Frontal cortex (tissue), 4 donors: ENCODE data around the gene IQCE. TPM values are rescaled to one million over a fixed set of nuclear protein-coding genes. Genes with fewer than 3 reads are reported as not detected.
"Not testable (repeated sequence)": the region's sequence is repeated elsewhere in the genome, so short reads cannot be mapped to it uniquely, and the experiment has no call there.

ENCODE experiments used
- DNase-seq, 2 donors: peaks; one replicate each; pipeline ENCODE4 v3.0.0; 2012; ENCODE audit warnings: low spot score in 2 of 2
- FAIRE-seq: peaks from 2 replicates; lab custom pipeline; 2012; peaks lifted over from hg19 to GRCh38; lab: Jason Lieb, UNC
- total RNA-seq: library from RNA; depleted of rRNA; stranded (reverse); fragments of >200 nt; gene quantifications from one replicate; pipeline ENCODE4 v1.2.3, GENCODE V29; 2014
- donor health status: control.
- donor health status: control.
- donor health status: control.

Gene IQCE
- total RNA-seq, 1 donor from 2014 or later, result 17.9 TPM

DNA sequence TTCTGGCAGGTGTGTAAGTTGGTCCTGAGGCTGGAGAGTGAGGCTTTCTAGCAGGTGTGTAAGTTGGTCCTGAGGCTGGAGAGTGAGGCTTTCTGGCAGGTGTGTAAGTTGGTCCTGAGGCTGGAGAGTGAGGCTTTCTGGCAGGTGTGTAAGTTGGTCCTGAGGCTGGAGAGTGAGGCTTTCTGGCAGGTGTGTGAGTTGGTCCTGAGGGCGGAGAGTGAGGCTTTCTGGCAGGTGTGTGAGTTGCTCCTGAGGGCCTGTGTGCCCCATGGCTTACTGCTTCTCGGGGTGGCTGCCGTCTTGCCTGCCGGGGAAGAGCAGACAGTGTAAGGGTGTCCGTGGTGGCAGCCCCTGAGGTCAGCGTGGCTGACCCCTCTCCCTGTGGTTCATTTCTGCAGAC, 50.9 kb downstream of the IQCE start:
- DNase-seq, FAIRE-seq: not testable (repeated sequence)

DNA sequence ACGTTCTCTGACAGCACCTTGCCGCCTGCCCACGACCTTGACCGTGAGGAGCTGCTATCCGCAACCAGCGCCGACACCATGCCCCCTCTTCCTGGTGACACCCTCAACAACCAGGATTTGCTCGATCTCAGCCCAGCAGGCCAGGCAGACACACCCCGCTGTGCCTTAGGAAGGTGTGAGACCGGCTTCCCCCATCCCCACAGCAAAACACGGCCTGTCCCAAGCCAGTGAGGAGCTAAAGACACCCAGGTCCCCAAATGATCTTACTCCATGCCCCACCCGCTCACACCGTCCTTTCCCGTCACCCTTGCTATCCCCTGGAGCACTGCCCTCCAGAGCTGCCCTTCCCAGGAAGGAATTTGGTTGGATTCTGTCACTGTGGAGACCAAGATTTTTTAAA, 51.7 kb downstream of the IQCE start:
- FAIRE-seq, result no peak
- DNase-seq, result no peak

- no peak for DNase-seq
- no peak for FAIRE-seq
Observed at GRCh38 chr7:2610898-2611297, 52.1 kb downstream of the IQCE start.

GRCh38 chr7:2611401-2611800, 52.6 kb downstream of the IQCE start:
- DNase-seq (no peak), FAIRE-seq (no peak)

- DNase-seq (no peak), FAIRE-seq (no peak)
Observed at GRCh38 chr7:2611922-2612321, 53.1 kb downstream of the IQCE start.

DNA sequence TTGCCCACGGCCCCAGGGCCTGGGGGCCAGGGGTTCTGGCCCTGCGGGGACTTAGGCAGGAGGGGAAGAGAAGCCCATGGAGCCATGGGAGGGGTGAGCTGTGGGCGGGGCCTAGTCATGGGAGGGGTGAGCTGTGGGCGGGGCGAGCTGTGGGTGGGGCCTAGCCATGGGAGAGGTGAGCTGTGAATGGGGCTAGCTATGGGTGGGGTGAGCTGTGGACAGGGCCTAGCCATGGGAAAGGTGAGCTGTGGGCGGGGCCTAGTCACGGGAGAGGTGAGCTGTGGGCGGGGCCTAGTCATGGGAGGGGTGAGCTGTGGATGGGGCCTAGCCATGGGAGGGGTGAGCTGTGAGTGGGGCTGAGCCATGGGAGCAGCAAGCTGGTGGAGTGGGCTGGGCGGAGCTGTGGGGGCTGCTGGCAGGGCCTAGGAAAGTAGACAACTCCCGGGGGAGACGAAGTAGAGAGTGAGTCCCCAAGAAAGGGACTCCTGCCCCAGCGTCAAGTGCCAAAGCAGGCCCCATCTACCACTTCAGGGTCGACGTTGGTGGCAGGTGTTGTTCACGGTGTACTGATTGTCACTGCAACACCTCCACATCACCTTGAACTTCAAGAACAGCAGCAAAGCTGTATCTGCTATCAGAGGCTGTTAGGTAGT, 53.8 kb downstream of the IQCE start:
- DNase-seq, result no peak
- no peak for FAIRE-seq

GRCh38 chr7:2613098-2613930, 54.5 kb downstream of the IQCE start:
- FAIRE-seq (no peak), DNase-seq (no peak)

GRCh38 chr7:2613931-2614600, 55.3 kb downstream of the IQCE start:
- DNase-seq, result no peak
- no peak for FAIRE-seq

DNA sequence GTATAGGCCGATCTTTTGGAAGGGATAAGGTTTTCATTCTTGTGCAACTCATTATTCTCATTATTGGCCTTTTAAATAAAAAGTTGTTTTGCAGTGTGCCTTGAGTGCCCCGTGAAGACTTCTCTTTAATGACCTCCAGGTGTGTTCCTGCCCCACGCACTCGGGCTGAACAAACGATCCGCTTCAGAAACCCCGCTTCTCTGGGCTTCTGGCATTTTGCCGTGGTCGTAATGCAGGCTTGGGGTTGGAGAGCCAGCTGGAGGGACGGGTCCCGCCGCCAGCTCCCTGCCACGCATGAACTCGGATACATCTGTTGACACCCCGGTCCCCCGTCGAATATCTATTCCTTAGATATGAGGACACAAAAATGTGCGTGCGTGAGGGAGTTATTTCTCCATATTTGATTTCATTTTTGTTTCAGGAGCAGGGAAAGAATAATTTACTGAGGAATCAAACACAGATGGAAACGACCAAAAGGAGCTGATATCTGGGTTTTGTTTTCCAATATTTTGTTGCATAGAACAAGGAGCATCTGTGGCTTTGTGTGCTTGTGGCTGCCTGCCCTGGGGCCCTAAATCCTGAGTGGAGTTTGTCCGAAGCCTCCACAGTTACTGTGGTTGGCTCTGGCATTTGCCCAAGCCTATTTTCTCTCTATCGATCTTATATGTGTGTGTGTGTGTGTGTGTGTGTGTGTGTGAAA, 56.0 kb downstream of the IQCE start:
- DNase-seq (no peak), FAIRE-seq (no peak)

- FAIRE-seq (no peak), DNase-seq (no peak)
Observed at GRCh38 chr7:2616387-2617324, 57.9 kb downstream of the IQCE start.

DNA sequence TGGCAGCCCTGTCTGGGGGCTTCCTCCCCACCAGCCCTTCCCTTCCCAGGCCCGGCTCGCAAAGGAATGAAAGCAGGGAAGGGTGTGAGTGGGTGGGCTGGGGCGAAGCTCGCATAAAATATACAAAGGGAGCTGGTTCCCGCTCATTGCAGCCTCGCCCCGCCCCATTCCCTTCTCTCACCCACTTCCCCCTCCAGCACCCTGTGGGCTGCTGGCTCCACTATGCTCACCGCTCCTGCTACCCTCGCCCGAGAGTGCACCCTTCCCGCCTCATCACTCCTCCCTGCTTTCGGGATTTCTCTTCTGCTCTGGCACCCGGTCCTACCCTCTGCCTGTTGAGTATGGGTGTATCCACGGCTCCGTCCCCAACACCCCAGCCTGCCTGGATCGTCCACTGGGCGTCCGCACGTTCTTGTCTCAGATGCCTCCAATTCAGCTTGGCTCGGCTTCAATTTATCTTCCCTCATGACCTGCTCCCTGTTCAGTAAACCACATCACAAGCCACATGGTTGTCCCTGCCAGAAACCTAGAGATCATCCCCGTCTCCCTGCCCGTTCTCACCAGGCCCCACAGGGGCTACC, 58.6 kb downstream of the IQCE start:
- no peak for DNase-seq
- FAIRE-seq, result no peak

DNA sequence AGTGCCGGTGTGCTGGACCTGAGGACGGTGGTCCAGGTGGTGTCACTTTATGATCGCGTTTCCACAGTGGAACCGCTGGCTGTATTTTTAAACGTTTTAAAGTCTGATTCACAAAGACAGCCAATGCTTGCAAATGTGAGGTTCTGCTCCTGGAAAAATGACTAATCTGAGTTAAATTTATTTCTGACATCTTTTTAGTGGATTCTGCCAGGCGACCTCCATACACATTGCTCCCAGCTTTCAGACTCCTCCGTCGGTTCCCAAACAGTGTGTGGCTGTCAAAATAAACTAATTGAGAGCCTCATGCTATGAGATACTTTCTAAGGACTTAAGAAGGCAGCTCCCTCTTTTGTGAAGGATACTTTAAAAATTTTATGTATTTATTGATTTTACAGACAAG, 60.3 kb downstream of the IQCE start:
- no peak for FAIRE-seq

DNA sequence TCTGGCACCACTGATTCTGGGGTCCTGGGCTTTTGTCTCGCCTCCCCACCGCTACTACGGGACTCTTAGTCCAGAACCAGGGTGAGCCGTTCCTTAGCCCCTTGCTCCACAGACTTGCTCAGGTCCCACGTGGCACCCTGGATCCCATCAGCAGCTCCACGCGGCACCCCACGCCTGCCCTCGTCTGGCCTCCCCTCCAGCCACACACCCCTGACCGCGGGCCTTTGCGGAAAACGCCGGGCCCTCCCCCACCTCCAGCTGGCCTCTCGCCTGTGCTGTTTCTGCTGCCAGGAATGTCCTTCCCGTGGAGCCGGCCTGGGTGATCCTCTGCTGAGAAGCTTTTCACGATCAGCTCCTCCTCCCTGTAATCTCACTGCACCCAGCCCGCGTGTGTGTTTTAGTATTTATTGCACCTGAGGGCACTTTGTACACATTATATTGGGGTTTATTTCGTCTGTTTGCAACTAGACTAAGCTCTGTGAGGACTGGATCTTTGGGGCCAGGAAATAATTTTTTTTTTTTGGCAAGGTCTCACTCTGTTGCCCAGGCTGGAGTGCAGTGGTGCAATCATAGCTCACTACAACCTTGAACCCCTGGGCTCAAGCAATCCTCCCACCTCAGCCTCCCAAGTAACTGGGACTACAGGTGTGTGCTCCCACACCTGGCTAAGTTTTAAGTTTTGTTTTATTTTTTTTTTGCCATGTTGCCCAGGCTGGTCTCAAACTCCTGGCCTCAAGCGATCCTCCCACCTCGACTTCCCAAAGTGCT, 62.5 kb downstream of the IQCE start:
- FAIRE-seq, result no peak

More for the DNA sequence above, 60.3 kb downstream of the IQCE start:
- DNase-seq, result no peak

DNA sequence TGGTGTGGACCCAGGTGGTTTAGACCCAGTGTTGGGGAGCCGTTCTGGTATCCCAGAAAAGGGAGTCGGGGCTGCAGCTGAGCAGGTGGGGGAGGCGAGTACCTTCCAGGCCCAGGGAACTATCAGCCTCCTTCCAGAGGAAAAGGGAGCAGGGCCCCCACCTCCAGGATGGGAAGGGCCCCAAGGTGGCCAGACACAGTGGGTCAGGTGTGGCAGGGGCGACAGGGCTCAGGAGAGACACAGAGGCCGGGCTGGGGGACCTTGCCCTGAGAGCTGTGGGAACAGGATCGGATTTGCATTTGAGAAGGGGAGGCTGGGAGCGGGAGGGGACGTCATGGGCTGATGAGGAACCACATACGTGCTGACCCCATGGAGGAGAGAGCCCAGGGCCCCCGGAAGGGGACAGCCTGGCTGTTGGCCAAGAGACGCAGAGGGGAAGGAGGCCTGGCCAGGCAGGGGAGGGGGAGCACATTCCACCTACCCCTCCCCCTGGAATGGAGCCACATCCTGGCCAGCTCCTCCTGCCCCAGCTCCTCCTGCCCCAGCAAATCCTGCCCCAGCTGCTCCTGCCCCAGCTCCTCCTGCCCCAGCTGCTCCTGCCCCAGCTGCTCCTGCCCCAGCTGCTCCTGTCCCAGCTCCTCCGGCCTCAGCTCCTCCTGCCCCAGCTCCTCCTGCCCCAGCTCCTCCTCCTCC, 63.3 kb downstream of the IQCE start:
- FAIRE-seq (no peak), DNase-seq (no peak)

More for the DNA sequence above, 62.5 kb downstream of the IQCE start:
- no peak for DNase-seq

DNA sequence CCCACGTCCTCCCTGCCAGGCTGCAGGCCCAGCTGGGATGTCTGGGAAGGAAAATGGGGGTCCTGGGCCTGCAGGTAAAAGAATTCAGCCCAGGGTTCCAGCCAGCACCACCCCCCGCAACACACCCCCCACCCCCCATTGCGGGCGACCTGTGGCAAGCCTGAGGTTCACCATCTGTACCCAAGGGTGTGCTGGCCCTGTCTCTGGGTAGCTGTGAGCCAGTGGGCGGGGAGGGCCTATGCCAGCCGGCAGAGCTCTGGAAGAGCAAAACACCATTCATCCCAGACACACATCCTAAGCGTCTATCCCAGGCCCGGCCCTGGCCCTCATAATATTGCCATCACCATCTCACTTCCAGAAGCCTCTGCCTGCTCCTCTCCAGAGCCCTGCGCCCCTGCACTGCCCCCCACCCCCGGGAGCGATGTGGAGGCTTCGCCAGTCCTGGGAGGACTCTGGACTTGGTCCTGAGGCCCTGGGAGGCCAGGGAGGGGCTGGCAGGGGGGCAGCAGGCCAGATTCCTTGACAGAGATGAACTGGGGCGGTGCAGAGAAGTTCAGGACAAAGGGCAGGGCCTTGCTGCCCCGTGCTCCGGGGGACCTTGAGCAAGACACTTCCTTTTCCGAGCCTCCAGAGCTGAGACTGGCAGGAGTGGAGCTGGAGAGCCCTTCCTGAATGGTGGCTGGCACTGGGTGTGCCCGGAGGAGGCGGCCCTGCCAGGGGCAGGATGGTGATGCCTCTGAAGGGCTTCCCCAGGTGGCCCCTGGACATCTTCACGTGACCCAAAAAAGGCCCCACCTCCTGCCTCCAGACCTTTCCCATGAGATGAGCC, 64.3 kb downstream of the IQCE start:
- no peak for FAIRE-seq
- DNase-seq, result no peak

GRCh38 chr7:2623698-2624014, 64.9 kb downstream of the IQCE start:
- no peak for DNase-seq
- no peak for FAIRE-seq
